Rectal smooth muscle tissue (tissue), 1 donor: ENCODE measurements around the gene MT4.

Source experiments
- H3K27ac ChIP-seq: one replicate; pipeline ENCODE4 v1.7.0; 2013; ENCODE audit warnings: low read depth, low read length, inconsistent platforms
- H3K27me3 ChIP-seq: one replicate; pipeline ENCODE4 v1.7.0; 2013; ENCODE audit warnings: low read length; ENCODE audit not compliant: control insufficient read depth, insufficient read depth
- H3K36me3 ChIP-seq: one replicate; pipeline ENCODE4 v1.7.0; 2013; ENCODE audit warnings: low read length; ENCODE audit not compliant: control insufficient read depth, insufficient read depth
- H3K4me1 ChIP-seq: one replicate; pipeline ENCODE4 v1.7.0; 2013; ENCODE audit warnings: low read length; ENCODE audit not compliant: control insufficient read depth, insufficient read depth
- H3K4me3 ChIP-seq: one replicate; pipeline ENCODE4 v1.7.0; 2013; ENCODE audit warnings: low read length
- H3K9ac ChIP-seq: one replicate; pipeline ENCODE4 v1.7.0; 2013; ENCODE audit warnings: low read length

Gene MT4

GRCh38 chr16:56618138-56618537 lies 53.3 kb downstream of the MT4 start:
- Histone ChIP-seq H3K4me3 (no peak overlapping the region), H3K9ac (no peak overlapping the region), H3K36me3 (no peaks in the 10 kb centered on the region), H3K4me1 (peaks cover 5% of the 10 kb centered on the region), H3K27ac (no peak overlapping the region), H3K27me3 (peaks cover 3% of the 10 kb centered on the region)
